ENCODE measurements around the gene SCN9A.
"Not testable (repeated sequence)": the region's sequence is repeated elsewhere in the genome, so short reads cannot be mapped to it uniquely, and the experiment has no call there.

SCN9A gene

GRCh38 chr2:166373951-166374350, 1.8 kb downstream of the SCN9A start:
- DNase-seq: peak; percentile 45

- DNase-seq: no peak
Measured at GRCh38 chr2:166373539-166373938, 2.2 kb downstream of the SCN9A start.

GRCh38 chr2:166373105-166373504, 2.6 kb downstream of the SCN9A start:
- no peak for DNase-seq

DNA sequence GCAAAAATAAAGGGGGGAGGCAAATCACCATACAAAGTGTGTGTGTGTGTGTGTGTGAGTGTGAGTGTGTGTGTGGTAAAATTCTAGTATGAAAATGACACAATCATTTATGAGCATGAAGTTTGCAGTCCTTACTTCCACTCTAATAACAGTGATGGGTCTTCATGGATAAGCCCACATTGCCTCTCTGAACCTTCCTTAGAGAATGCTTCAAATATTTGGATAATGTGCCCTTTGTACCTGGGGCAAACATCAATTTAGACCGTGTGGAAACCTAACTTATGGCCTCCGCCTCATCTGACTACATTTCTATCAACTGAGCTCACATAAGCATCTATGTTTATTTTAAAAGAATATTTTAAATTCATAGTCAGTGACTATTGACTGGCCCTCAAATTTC, 3.7 kb downstream of the SCN9A start:
- DNase-seq: no peak

DNA sequence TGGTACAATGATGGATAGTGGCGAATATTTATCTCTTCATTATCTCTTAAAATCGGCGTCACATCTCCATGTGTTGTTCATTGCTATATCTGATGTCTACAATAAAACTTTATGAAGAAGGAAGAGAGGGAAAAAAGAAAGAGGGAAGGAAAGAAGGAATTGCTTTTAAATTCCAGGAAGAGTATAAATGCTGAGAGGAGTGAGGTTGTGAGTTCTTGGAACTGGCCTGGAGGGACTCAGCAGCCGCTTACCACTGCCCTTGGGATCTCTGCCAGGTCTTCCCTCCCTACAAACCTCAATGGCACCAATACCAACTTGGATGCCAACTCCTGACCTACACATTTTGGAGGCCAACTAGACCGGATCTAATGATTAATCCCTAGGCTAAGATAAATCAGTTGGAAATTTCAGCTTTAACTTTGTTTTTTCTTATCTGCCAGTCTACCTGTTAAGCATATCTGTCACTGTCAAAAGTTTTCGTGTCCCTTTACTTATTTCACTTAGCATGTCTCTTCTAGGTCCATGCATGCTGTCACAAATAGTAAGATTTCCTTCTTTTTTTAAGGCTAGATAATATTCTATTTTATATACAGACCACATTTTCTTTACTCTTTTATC, 9.8 kb downstream of the SCN9A start:
- no peak for DNase-seq

- DNase-seq: no peak
Measured at GRCh38 chr2:166365239-166365638, 10.5 kb downstream of the SCN9A start.

DNA sequence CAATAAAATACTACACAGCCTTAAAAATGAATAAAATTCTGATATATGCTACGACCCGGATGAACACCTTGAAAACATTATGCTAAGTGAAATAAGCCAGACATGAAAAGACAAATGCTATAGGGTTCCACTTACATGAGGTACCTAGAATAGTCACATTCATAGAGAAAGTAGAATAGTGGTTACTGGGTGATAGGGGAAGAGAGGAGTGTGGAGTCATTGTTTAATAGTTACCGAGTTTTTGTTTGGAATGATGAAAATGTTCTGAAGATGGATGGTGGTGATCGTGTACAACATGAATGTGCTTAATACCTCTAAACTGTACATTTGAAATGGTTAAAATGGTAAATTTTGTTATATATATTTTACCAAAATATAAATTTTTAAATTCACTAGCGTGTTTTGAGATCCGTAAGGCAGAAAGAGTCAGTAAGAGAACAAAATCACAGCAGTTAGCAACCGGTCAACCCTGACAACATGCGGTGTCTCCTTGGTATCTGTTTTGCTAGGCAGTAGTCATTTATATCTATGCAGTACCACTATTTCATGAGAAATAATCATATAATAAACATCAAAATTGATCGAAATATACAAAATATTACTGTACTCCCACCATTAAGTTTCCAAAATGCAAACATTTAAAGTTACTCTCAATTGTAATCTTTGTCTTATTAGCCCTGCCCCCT, 11.1 kb downstream of the SCN9A start:
- no peak for DNase-seq

- no peak for DNase-seq
Measured at GRCh38 chr2:166361351-166362153, 14.2 kb downstream of the SCN9A start.

DNA sequence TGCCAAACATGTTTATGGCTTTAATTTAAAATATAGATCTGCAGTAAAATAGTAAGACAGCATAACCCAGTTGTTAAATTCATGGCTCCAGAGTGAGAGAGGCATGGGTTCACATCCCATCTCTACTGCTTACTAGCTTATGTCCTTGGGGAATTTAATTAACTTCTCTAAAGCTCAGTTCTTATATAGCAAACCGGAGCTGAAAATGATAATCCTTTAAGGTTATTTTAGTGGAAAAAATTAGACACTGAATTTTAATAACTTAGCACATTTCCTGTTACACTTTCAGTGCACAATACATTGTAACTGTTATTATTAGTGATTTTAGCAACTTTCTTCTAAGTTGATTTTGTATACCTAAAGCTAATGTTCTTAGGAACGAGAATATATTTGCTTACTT, 14.8 kb downstream of the SCN9A start:
- DNase-seq: no peak

DNA sequence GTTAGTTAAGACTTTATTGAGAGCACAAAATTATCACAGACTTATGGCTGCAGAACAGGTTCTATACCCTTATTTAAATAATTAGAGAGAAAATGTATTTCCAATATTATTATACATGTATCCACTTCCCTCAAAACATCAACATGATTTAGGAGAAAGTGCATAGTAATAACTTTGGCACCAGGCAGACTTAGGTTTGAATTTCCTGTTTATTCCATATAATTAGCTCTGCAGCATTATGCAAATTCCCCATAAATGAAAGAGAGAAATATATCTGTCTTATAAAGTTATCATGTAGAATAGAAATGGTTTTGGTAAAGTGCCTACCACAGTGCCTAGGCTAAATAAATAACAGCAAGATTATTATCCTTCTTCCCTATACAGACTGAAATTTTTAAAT, 15.3 kb downstream of the SCN9A start:
- no peak for DNase-seq

GRCh38 chr2:166357950-166358321, 17.8 kb downstream of the SCN9A start:
- DNase-seq: not testable (repeated sequence)

DNA sequence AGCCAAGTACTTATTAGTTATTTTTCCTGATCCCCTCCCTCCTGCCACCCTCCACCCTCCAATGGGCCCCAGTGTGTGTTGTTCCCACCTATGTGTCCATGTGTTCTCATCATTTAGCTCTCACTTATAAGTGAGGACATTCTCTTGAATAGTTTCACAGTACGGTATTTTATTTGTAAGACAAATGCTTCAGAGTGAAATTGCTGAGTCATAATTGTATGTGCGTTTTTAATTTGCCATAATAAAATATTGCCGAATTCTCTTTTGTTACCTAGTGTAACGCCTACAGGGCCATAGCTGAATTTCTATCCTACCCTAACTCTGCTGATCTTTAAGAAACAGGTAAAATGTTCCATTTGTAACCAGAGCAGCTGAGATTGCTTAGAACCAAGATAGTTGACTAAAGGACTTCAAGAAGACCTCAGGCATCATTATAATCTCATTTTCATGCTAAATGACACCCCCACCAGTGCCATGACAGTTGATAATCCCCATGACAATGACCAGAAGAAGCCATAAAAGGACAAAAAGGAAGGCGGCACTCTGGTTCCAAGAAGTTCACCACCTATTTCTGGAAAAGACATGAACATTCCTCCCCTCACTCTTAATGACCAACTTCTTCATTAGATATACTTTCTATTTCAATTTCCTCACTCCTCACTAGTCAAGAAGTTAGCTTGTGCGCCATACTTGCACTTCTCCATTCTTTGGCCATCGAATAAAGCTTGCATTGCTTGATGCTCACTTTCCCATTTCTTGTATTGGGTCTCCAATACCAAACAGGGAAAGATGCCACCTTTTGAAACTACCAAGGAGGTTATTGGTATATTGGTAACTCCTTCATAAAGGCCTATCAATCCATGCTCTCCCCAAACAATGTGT, 18.4 kb downstream of the SCN9A start:
- no peak for DNase-seq

DNA sequence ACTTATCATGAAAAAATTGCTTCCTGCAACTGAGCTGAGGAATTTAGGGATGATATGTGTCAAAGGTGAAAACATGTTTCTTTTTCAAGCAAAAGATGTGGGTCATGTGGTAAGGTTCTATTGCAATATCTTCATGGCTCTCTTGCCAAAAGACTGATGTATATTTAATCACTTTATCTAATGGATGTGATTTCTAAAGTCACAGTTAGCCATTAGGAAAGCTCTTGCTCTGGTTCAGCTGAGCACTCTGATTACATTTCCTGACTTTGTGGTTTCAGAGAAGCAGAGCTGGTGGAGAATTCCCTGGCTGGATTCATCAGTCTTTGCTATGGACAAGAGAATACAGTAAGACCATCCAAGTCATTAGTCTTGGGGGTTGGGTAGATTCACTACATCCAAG, 24.4 kb downstream of the SCN9A start:
- DNase-seq: no peak

DNA sequence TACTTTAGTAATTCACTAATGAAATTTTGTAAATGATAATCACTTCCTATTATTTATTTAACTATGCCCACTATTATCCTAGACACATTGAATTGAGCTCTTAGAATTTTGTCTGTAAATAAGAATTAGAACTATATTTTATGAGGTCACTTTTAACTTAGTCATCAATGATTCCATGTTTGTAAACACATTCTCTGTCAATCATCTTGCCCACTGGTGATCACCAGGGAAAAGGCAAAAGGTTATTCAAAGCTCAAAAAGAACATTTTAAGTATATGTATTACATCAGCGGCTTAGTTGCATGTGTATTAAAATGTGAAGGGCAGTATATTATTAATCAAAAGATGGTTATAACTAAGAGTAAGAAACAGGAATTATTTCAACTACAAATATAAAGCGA, 25.2 kb downstream of the SCN9A start:
- no peak for DNase-seq

GRCh38 chr2:166344286-166345113, 31.2 kb downstream of the SCN9A start:
- DNase-seq: no peak

DNA sequence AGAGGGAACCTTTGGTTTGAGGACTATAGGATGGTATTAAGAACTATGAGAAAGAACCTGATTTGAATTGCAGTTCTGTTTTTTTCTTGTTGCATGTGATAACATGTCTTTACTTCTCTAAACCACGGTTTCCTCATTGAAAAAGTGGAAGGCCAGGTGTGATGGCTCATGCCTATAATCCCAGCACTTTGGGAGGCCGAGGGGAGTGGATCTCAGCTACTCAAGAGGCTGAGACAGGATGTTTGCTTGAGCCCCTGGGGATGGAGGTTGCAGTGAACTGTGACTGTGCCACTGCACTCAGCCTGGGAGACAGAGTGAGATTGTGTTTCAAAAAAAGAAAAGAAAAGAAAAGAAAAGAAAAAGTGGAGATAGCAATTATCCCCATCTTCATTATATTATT, 32.3 kb downstream of the SCN9A start:
- DNase-seq: peak; percentile 61

- DNase-seq: no peak
Measured at GRCh38 chr2:166341426-166341825, 34.3 kb downstream of the SCN9A start.

DNA sequence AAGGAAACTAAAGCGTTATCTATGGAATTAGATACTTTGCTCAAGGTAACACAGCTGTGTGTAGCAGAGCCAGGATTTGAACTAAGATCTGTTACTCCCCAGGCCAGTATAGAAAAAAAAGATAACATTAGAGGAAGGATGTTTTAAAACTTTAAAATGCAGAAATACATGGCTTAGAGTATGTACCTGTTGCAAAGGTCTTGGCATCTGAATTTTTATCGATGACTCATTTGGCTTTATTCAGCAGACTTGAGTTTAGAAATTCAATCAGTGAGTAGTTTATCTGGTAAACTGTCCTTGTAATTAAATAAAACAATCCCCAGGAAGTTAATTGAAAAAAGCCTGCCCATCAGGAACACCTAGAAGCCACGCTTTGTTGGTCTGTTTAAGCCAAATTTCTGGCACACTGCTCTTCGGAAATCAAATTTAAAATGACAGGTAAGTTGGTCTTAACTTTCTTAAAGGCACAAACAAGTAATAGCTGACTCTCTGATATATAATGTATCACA, 36.9 kb downstream of the SCN9A start:
- DNase-seq: no peak

DNA sequence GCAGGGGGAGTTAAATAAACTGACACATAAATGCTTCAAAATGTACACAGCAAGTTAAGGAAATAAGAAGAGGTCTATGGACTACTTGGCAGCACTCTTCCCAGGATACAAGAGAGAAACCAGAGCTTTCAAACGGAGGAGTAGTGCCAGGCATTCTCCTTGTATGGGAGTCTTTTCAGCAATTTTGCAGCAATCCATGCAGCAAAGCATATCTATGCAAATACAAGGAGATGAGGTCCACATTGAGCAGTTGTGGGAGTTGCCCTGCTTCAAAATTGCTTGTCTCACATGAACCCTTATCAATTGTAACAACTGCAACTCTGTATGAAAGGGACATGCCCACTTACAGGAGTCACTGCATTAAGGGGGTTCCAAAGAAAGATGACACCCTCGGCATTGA, 37.8 kb downstream of the SCN9A start:
- DNase-seq: no peak

DNA sequence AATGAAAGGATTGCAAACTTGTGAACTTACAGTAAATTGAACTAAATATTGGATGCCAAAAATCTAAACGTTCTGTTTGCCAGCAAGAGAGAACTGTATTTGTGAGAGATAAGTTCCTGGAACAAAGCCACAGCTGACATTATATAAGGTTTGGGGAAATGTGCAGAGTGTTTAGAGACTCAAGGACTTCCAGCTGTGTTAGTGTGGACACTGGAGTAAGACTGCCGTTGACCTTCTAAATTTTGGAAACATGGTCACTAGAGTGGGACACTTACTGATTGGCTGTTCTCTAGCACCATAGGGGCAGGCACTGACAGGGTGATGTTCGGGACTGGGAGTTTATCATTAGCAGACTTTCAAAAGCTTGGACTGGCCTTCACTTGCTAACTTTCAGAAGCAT, 40.5 kb downstream of the SCN9A start:
- DNase-seq: peak; percentile 24

- DNase-seq: peak; percentile 34
Measured at GRCh38 chr2:166334805-166335204, 40.9 kb downstream of the SCN9A start.

DNA sequence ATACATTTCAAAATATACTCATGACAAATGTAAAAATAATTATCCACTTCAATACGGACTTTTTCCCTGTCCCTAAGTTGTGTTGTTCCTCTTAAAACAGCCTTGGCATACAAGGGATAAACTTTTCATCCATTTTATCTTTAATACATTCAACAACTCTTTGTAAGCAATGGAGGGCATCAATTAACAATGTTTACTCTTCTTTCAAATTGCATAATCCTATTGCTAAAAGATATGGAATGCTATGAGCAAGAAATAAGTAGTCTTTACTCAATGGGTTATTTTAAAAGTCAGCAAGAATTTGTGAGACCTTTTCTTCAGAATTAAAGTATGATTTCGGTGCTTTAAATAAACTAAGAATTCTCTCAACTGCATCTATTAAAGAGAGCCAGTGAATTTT, 41.9 kb downstream of the SCN9A start:
- no peak for DNase-seq
